ENCODE measurements around the gene MAX. TPM values are rescaled to one million over a fixed set of nuclear protein-coding genes. Genes with fewer than 3 reads are reported as not detected.

Gene MAX
- total RNA-seq, 2 donors from 2014 or later: 44.3 to 49.0 TPM

DNA sequence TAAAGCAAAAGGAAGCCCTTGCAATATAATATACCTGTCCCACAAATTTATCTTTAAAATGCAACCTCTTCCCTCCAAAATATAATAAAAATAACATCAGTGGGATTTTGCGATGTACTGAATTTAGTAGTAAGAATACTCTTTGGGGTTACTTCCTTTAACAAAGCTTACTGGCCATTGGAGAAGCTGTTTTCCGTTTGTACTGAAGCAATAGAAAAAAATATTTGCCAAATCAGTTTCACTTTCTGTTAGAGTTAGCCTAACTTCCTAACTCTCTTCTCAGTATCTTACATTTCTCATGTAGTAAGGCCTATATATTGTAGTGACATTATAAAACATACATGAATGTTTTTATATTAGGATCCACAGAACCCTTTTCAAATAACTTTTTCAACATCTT lies 3.7 kb downstream of the MAX start:
- Mint-ChIP-seq H3K4me1 (peaks cover 25% of the 10 kb centered on the region), H3K27me3 (ENCODE audit: insufficient read depth) (peaks cover 5% of the 10 kb centered on the region), H3K36me3 (ENCODE audit: low read depth) (peaks cover 26% of the 10 kb centered on the region), H3K27ac (no peak overlapping the region), H3K4me3 (no peak overlapping the region), H3K9me3 (no peaks in the 10 kb centered on the region)
- H3K9me3 ChIP-seq (ENCODE audit: control insufficient read depth, low read length): no peaks in the 10 kb centered on the region
- TF ChIP-seq, protein P1, sequence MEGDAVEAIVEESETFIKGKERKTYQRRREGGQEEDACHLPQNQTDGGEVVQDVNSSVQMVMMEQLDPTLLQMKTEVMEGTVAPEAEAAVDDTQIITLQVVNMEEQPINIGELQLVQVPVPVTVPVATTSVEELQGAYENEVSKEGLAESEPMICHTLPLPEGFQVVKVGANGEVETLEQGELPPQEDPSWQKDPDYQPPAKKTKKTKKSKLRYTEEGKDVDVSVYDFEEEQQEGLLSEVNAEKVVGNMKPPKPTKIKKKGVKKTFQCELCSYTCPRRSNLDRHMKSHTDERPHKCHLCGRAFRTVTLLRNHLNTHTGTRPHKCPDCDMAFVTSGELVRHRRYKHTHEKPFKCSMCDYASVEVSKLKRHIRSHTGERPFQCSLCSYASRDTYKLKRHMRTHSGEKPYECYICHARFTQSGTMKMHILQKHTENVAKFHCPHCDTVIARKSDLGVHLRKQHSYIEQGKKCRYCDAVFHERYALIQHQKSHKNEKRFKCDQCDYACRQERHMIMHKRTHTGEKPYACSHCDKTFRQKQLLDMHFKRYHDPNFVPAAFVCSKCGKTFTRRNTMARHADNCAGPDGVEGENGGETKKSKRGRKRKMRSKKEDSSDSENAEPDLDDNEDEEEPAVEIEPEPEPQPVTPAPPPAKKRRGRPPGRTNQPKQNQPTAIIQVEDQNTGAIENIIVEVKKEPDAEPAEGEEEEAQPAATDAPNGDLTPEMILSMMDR (conservative IDR thresholded peaks at IDR 0.05): no peak
- no peaks in the 10 kb centered on the region for H3K4me1 ChIP-seq (ENCODE audit: control insufficient read depth, insufficient read depth, low read length)
- no peak overlapping the region for H3K27ac ChIP-seq (ENCODE audit: low read depth, low read length)
- WGBS, 2 experiments (ENCODE audit: insufficient coverage in 1 of 2, insufficient read length in 1 of 2): 96% methylated on average over 2 of the region's 2 CpGs; no CpG with 5 or more reads in 1 of the 2 experiments
- no peak overlapping the region for H3K9ac ChIP-seq (ENCODE audit: extremely low read depth, low read length, poor library complexity, severe bottlenecking)
- DNase-seq: no peak
- no peak overlapping the region for H3K4me3 ChIP-seq (ENCODE audit: low read length)
- peaks cover 5% of the 10 kb centered on the region for H3K27me3 ChIP-seq (ENCODE audit: control insufficient read depth, insufficient read depth, low read length, poor library complexity, severe bottlenecking)
- H3K36me3 ChIP-seq (ENCODE audit: control insufficient read depth, insufficient read depth, low read length): peaks cover 48% of the 10 kb centered on the region

DNA sequence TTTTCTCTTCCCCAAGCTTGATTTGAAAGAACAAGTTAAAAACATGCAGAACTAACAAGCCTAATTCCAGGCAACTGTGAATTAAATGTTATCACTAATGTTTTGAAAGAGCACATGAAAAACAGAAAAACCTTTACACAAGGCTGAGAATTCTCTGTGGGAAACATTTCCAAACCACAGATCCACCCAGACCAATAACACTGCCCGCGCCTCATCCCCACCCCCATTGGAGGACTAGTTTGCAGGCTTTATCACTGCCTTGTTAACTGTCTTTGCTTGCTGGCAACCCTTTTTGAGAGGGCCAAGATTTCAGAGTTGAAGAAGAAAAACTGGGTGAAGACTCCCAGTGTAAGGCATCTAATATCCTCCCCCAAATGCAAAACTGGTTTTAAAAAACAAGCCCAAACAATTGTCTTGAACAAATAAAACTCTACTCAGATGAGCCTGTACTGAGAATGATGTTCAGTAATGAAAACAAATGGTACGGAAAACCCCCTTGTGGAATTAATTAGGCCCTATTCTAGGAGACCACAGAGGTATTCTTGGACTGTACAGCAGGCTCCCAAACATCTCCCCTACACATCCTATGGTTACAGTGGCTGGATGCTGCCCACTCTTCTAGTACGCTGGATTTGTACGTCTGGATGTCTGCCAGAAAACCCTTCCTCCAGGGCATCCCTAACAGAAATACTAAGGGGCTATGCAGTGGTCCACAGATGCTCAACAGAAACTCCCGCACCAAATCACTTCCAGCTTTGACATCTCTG lies 5.8 kb downstream of the MAX start:
- Histone ChIP-seq H3K27me3 (ENCODE audit: control insufficient read depth, insufficient read depth, low read length, poor library complexity, severe bottlenecking) (no peaks in the 10 kb centered on the region), H3K9me3 (ENCODE audit: control insufficient read depth, low read length) (no peaks in the 10 kb centered on the region), H3K4me3 (ENCODE audit: low read length) (no peak overlapping the region), H3K27ac (ENCODE audit: low read depth, low read length) (no peak overlapping the region), H3K9ac (ENCODE audit: extremely low read depth, low read length, poor library complexity, severe bottlenecking) (no peak overlapping the region), H3K4me1 (ENCODE audit: control insufficient read depth, insufficient read depth, low read length) (no peaks in the 10 kb centered on the region), H3K36me3 (ENCODE audit: control insufficient read depth, insufficient read depth, low read length) (peaks cover 69% of the 10 kb centered on the region)
- no peaks in the 10 kb centered on the region for H3K27me3 Mint-ChIP-seq (ENCODE audit: insufficient read depth)
- TF ChIP-seq, protein P1 (conservative IDR thresholded peaks at IDR 0.05): no peak
- no peak overlapping the region for H3K4me3 Mint-ChIP-seq
- no peaks in the 10 kb centered on the region for H3K9me3 Mint-ChIP-seq
- peaks cover 20% of the 10 kb centered on the region for H3K4me1 Mint-ChIP-seq
- H3K36me3 Mint-ChIP-seq (ENCODE audit: low read depth): peaks cover 40% of the 10 kb centered on the region
- H3K27ac Mint-ChIP-seq: no peak overlapping the region
- no peak for DNase-seq
- 91 to 93% methylated on average over 5 to 6 of the region's 6 CpGs for WGBS, 2 experiments (ENCODE audit: insufficient coverage in 1 of 2, insufficient read length in 1 of 2)

DNA sequence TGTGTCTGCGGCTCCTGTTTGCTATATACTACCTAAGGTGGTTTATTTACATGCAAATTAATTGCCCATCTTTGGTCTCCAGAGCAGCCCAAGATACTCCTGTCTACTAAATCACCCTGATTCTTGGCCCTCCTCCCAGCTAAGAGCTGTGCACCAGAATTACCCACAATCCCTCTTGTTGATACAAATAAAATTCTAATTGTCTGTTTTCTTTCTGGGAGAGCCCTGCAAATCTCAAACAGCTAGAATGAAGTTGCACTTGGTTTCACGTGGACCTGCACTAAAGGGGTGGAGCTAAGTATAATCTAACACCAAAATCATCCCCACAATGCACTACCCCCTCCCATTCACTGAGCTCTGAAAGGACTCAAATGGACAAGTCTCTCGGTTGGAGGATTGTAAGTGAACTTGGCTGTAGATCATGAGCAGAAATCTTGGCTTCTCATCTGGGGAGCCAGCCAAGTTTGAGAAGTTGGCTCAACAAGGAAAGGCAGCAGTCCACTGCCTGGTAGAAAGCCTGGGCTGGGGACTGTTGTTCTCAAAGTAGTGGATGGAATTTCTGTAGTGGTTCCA lies 6.6 kb downstream of the MAX start:
- peaks cover 14% of the 10 kb centered on the region for H3K4me1 Mint-ChIP-seq
- Histone ChIP-seq H3K9ac (ENCODE audit: extremely low read depth, low read length, poor library complexity, severe bottlenecking) (no peak overlapping the region), H3K4me1 (ENCODE audit: control insufficient read depth, insufficient read depth, low read length) (no peaks in the 10 kb centered on the region), H3K27me3 (ENCODE audit: control insufficient read depth, insufficient read depth, low read length, poor library complexity, severe bottlenecking) (no peaks in the 10 kb centered on the region), H3K4me3 (ENCODE audit: low read length) (no peak overlapping the region), H3K36me3 (ENCODE audit: control insufficient read depth, insufficient read depth, low read length) (peaks cover 77% of the 10 kb centered on the region), H3K27ac (ENCODE audit: low read depth, low read length) (no peak overlapping the region), H3K9me3 (ENCODE audit: control insufficient read depth, low read length) (no peaks in the 10 kb centered on the region)
- TF ChIP-seq, protein P1 (conservative IDR thresholded peaks at IDR 0.05): no peak
- no peaks in the 10 kb centered on the region for H3K9me3 Mint-ChIP-seq
- DNase-seq: no peak
- WGBS, 2 experiments (ENCODE audit: insufficient coverage in 1 of 2, insufficient read length in 1 of 2): 97 to 100% methylated on average over 2 to 3 of the region's 3 CpGs
- peaks cover 48% of the 10 kb centered on the region for H3K36me3 Mint-ChIP-seq (ENCODE audit: low read depth)
- H3K4me3 Mint-ChIP-seq: no peak overlapping the region
- no peak overlapping the region for H3K27ac Mint-ChIP-seq
- H3K27me3 Mint-ChIP-seq (ENCODE audit: insufficient read depth): no peaks in the 10 kb centered on the region
